ENCODE measurements around the gene TNFRSF19.

Gene TNFRSF19

GRCh38 chr13:23688336-23688735, 118.1 kb downstream of the TNFRSF19 start:
- DNase-seq: no peak

GRCh38 chr13:23690668-23691067, 120.5 kb downstream of the TNFRSF19 start:
- no peak for DNase-seq

- no peak for DNase-seq
These were observed 122.6 kb downstream of the TNFRSF19 start for GRCh38 chr13:23692816-23693215.

GRCh38 chr13:23695196-23695595, 125.0 kb downstream of the TNFRSF19 start:
- DNase-seq: no peak

- DNase-seq: no peak
These were observed 125.7 kb downstream of the TNFRSF19 start for GRCh38 chr13:23695711-23696464.

GRCh38 chr13:23696610-23697009, 126.4 kb downstream of the TNFRSF19 start:
- no peak for DNase-seq

GRCh38 chr13:23697772-23698313, 127.6 kb downstream of the TNFRSF19 start:
- DNase-seq: no peak

- DNase-seq: no peak
These were observed 129.1 kb downstream of the TNFRSF19 start for GRCh38 chr13:23699271-23699670.

- no peak for DNase-seq
These were observed 131.0 kb downstream of the TNFRSF19 start for GRCh38 chr13:23701186-23701585.

GRCh38 chr13:23701636-23702035, 131.4 kb downstream of the TNFRSF19 start:
- DNase-seq: no peak

GRCh38 chr13:23703246-23703860, 133.1 kb downstream of the TNFRSF19 start:
- no peak for DNase-seq

GRCh38 chr13:23705583-23705982, 135.4 kb downstream of the TNFRSF19 start:
- no peak for DNase-seq

- no peak for DNase-seq
These were observed 137.5 kb downstream of the TNFRSF19 start for GRCh38 chr13:23707674-23708073.

- DNase-seq: no peak
These were observed 139.3 kb downstream of the TNFRSF19 start for GRCh38 chr13:23709536-23709935.

GRCh38 chr13:23710366-23710765, 140.2 kb downstream of the TNFRSF19 start:
- no peak for DNase-seq

GRCh38 chr13:23711355-23711754, 141.1 kb downstream of the TNFRSF19 start:
- no peak for DNase-seq

- no peak for DNase-seq
These were observed 144.5 kb downstream of the TNFRSF19 start for GRCh38 chr13:23714672-23715071.

GRCh38 chr13:23715092-23715761, 145.0 kb downstream of the TNFRSF19 start:
- no peak for DNase-seq

- no peak for DNase-seq
These were observed 145.6 kb downstream of the TNFRSF19 start for GRCh38 chr13:23715762-23716235.

- no peak for DNase-seq
These were observed 146.2 kb downstream of the TNFRSF19 start for GRCh38 chr13:23716401-23716800.

- no peak for DNase-seq
These were observed 148.8 kb downstream of the TNFRSF19 start for GRCh38 chr13:23718996-23719395.

- DNase-seq: no peak
These were observed 152.7 kb downstream of the TNFRSF19 start for GRCh38 chr13:23722726-23723453.

- no peak for DNase-seq
These were observed 153.3 kb downstream of the TNFRSF19 start for GRCh38 chr13:23723471-23723870.
